HG03521 (cell line): ENCODE data around the gene DNAJC27.

Experiments used
- ATAC-seq: cut with Tn5 transposase; IDR thresholded peaks from one replicate; pipeline ENCODE4 v1.9.1; 2021; ENCODE audit warnings: mild to moderate bottlenecking, moderate library complexity; ENCODE audit not compliant: unreplicated experiment

The DNAJC27 gene

GRCh38 chr2:24971286-24971535 is 544 bp downstream of the DNAJC27 start:
- ATAC-seq = no peak

- no peak for ATAC-seq
These were observed 1.1 kb downstream of the DNAJC27 start for GRCh38 chr2:24970483-24971285.

GRCh38 chr2:24969784-24970183 is 2.0 kb downstream of the DNAJC27 start:
- ATAC-seq = no peak

GRCh38 chr2:24961903-24962302 is 9.9 kb downstream of the DNAJC27 start:
- ATAC-seq = no peak

GRCh38 chr2:24959761-24960160 is 12.0 kb downstream of the DNAJC27 start:
- no peak for ATAC-seq

DNA sequence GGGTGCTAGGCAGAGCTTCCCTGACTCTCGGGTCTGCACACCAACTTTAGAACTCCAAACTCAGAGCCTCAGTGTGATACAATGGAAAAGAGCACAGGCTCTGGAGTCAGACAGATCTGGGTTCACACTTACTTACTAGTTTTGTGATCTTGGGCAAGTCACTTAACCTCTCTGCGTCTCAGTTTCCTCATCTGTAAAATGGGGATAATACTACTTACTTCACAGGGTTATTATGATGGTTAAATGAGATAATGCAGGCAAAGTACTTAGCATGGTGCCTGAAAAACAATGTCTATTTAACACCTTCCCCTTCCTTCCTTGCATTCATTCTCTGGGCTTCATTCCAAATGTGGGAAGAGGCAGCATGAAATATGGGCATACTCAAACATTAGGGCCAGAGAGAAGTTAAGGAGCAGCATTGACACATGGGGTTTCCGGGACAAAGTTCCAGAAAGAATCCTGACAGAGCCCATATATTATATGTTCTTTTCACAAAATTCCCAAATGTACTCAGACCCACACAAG is 13.3 kb downstream of the DNAJC27 start:
- ATAC-seq = no peak

DNA sequence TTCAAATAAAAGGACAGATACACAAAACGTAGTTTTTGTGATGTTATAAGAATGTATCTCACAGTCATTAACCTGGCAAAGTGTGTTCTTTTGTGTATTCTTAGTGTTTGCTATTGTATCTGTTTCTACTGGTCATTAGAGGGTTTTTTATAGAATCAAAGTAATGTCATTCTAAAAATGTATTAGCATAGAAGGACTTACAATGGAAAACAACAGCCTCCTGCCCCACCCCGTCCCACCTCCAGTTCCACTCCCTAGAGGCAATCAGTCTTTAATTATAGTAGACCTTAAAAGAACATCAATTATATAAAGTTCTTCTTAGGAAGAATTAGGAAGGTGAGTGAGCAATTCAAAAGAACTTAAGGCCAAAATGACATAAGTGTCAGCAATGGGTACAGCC is 13.8 kb downstream of the DNAJC27 start:
- no peak for ATAC-seq

DNA sequence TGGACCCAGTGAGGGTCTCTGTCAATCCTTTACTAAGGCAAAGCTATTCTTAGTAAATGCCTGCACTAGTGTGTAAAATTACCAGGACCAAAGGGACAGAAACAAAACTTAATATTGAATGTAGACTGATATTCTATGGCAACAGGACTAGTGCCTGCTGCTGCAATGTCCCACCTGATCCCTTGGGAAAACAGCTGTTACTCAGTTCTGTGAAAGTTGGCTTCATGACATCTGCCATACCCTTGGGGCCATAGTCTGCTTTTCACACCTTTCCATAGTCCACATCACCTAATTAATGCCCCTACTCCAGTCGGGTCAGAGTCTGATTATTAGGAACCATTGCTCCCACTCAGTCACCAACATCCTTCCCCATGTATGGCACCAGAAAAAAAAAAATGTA is 14.5 kb downstream of the DNAJC27 start:
- no peak for ATAC-seq

- ATAC-seq = no peak
These were observed 15.8 kb downstream of the DNAJC27 start for GRCh38 chr2:24955921-24956320.

DNA sequence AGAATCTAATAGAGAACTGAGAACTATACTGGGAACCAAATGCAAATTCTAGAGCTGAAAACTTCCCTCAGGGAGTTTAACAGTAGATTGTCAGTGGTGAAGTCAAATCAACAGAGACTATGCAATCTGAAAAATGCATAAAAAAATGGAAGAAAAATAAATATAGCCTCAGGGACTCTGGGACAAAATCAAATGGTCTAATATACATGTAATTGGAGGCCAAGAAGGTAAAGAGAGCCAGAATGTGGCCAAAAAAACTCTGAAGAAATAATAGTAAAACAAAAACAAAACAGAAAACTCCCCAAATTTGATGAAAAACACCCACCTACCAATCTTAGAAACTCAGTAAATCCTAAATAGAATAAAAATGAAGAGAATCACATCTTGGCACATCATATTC is 16.5 kb downstream of the DNAJC27 start:
- no peak for ATAC-seq

- ATAC-seq = no peak
These were observed 21.7 kb downstream of the DNAJC27 start for GRCh38 chr2:24950102-24950501.

GRCh38 chr2:24948506-24948905 is 23.2 kb downstream of the DNAJC27 start:
- no peak for ATAC-seq

GRCh38 chr2:24947561-24948157 is 24.1 kb downstream of the DNAJC27 start:
- ATAC-seq = no peak

GRCh38 chr2:24945907-24946306 is 25.8 kb downstream of the DNAJC27 start:
- no peak for ATAC-seq

DNA sequence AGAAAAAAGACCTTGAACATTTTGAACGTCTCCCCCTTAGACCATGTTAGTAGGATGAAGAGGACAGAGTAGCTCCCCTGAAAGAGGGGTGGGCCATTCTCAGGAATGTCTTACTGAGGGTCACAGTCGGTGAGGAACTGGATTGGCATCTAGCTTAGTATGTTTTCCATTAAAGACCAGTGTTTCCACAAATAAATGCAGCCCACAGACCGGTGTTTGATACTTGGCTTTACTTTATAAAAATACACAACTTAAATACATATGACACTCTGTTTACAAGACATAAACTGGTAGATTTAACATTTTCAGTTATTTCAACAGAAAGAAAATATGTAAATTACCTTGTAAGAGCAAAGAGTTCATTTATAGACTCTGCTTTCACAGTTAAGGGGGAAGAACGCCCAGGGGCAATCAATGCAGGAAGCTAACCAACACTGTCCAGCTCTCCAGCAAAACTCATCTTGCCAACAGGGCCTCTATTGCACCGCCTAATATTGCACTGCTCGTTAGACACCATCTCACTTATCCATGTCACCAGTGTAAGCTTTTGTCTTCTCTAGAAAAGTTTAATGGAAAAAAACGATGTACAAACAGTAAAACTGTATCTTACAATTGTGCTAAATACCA is 28.2 kb downstream of the DNAJC27 start:
- no peak for ATAC-seq

DNA sequence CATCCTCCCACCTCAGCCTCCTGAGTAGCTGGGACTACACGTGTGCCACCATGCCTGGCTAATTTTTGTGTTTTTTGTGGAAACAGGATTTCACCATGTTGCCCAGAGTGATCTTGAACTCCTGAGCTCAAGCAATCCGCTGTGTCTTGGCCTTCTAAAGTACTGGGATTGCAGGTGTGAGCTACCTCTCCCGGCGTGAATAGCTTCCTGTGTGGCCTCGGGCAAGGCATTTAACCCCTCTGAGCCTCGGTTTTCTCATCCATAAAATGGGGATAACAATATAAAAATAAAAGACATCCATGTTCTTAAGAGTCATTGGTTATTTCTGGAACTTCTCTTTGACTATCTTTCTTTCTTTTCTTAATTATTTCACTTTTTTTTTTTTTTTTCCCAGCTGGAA is 32.4 kb downstream of the DNAJC27 start:
- ATAC-seq = no peak

- no peak for ATAC-seq
These were observed 34.5 kb downstream of the DNAJC27 start for GRCh38 chr2:24937236-24937635.

- no peak for ATAC-seq
These were observed 36.6 kb downstream of the DNAJC27 start for GRCh38 chr2:24935145-24935544.

DNA sequence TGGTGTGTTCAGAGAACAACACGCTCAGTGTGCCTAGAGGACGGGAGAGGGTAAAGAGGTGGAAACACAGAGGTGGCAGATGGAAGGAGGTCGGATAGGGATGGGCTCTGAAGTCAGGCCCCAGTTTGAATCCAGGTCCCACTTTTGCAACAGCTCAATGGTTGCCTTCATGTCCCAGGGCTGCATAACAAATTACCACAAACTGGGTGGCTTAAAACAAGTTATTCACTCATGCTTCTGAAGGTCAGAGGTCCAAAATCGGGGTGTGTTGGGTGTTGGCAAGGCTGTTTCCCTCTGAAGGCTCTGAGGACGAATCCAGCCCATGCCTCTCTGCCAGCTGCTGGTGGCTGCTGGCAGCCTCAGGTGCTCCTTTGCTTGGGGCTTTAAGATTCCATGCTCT is 39.0 kb downstream of the DNAJC27 start:
- ATAC-seq = no peak

DNA sequence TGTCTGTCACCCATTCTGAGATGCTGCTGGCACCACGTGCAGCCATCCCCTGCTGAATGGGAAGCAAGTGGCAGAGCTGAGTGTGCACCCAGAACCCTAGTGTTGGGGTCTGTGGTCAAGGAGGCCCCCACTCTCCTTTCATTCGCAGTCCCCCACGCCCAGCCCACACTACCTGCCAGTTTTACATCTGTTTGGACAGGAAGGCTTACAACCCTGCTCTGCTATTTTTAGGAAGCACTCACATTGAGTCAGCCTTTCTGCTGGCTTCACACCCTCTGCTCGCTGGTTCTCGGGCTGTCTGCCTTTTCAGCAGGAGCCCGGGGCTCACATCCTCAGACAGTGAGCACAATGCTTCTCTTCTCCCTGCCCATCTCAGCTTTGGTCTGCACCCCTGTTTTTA is 41.0 kb downstream of the DNAJC27 start:
- peak; percentile 65 for ATAC-seq

DNA sequence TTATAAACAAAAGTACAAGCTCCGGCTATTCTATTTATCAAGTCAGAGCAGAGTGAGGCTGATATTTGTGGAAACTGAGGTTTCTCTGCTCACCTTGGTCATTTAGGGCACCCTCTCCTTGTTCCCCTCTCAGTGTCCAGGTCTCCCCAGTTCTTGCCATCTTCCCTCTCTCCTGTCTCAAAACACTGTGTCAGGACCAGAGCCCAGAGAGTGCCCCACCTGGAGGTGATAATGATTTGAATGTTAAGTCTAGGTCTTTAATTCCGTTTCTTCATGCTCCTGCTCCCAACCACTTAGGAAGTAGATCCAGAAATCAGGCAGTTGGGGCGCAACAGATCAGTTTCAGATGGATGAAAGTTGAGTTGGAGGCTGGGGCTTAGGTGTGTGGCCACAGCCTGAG is 42.5 kb downstream of the DNAJC27 start:
- no peak for ATAC-seq

GRCh38 chr2:24928036-24928435 is 43.7 kb downstream of the DNAJC27 start:
- ATAC-seq = no peak
